KMS-11 (cell line): Measurements from ENCODE around the gene COA7.
"Not testable (repeated sequence)": the region's sequence is repeated elsewhere in the genome, so short reads cannot be mapped to it uniquely, and the experiment has no call there.

ENCODE experiments used
- H2AFZ ChIP-seq: fragments of 200-600 bp; sonication (generic); 2 replicates; pipeline ENCODE4 v1.6.1; 2016; ENCODE audit warnings: antibody characterized with exemption, mixed run types, low read depth
- H3K27ac ChIP-seq: fragments of 200-600 bp; sonication (generic); 2 replicates; pipeline ENCODE4 v1.6.1; 2016; ENCODE audit warnings: mild to moderate bottlenecking, mixed run types
- H3K27me3 ChIP-seq: fragments of 200-600 bp; sonication (generic); 2 replicates; pipeline ENCODE4 v1.6.1; 2017; ENCODE audit warnings: mild to moderate bottlenecking, low read depth, mixed run types, moderate library complexity; ENCODE audit not compliant: insufficient read depth
- H3K36me3 ChIP-seq: fragments of 200-600 bp; sonication (generic); 2 replicates; pipeline ENCODE4 v1.6.1; 2017; ENCODE audit warnings: mild to moderate bottlenecking, mixed run types; ENCODE audit not compliant: insufficient read depth
- H3K4me1 ChIP-seq: fragments of 200-600 bp; sonication (generic); 2 replicates; pipeline ENCODE4 v1.6.1; 2016; ENCODE audit warnings: mild to moderate bottlenecking, low read depth, mixed run types; ENCODE audit not compliant: poor library complexity, severe bottlenecking
- H3K4me2 ChIP-seq: fragments of 200-600 bp; sonication (generic); 2 replicates; pipeline ENCODE4 v1.7.0; 2016; ENCODE audit warnings: mild to moderate bottlenecking, mixed run types
- H3K4me3 ChIP-seq: fragments of 200-600 bp; sonication (generic); IDR thresholded peaks from 2 replicates; pipeline ENCODE4 v1.6.1; 2017; ENCODE audit warnings: low read depth, low read length, mixed read lengths; ENCODE audit not compliant: insufficient read depth
- H3K79me2 ChIP-seq: fragments of 200-600 bp; sonication (generic); 2 replicates; pipeline ENCODE4 v1.6.1; 2016; ENCODE audit warnings: low read depth, mixed run types; ENCODE audit not compliant: insufficient read depth
- H3K9ac ChIP-seq: fragments of 200-600 bp; sonication (generic); 2 replicates; pipeline ENCODE4 v1.6.1; 2016; ENCODE audit warnings: mild to moderate bottlenecking, mixed run types
- H4K20me1 ChIP-seq: fragments of 200-600 bp; sonication (generic); 2 replicates; pipeline ENCODE4 v1.6.1; 2016; ENCODE audit warnings: mild to moderate bottlenecking, mixed run types; ENCODE audit not compliant: insufficient read depth
- TF ChIP-seq, protein P1 (sequence below): fragments of 200-600 bp; sonication (generic); conservative IDR thresholded peaks from 2 replicates; pipeline ENCODE4 v1.6.1; 2017; ENCODE audit warnings: low read depth, mild to moderate bottlenecking, antibody characterized with exemption, low read length, moderate library complexity, mixed read lengths

Gene COA7

DNA sequence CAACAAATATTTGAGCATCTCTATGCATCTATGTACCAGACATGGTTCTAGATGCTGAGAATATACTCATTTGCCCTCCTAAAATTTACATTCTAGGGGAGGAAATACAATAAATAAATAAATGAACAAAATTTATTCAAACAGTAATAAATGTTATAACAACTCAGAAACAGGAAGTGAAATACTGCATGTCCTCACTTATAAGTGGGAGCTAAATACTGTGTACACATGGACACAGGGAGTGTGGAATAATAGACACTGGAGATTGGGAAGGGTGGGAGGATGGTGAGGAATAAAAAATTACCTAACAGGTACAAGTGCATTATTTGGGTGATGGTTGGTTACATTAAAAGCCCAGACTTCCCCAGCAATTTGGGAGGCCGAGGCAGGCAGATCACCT, 4.3 kb downstream of the COA7 start:
- Histone ChIP-seq H3K4me1 (peaks cover 37% of the 10 kb centered on the region), H3K36me3 (peaks cover 10% of the 10 kb centered on the region; the same call in 1 of the 2 replicates)
- TF ChIP-seq, protein P1, sequence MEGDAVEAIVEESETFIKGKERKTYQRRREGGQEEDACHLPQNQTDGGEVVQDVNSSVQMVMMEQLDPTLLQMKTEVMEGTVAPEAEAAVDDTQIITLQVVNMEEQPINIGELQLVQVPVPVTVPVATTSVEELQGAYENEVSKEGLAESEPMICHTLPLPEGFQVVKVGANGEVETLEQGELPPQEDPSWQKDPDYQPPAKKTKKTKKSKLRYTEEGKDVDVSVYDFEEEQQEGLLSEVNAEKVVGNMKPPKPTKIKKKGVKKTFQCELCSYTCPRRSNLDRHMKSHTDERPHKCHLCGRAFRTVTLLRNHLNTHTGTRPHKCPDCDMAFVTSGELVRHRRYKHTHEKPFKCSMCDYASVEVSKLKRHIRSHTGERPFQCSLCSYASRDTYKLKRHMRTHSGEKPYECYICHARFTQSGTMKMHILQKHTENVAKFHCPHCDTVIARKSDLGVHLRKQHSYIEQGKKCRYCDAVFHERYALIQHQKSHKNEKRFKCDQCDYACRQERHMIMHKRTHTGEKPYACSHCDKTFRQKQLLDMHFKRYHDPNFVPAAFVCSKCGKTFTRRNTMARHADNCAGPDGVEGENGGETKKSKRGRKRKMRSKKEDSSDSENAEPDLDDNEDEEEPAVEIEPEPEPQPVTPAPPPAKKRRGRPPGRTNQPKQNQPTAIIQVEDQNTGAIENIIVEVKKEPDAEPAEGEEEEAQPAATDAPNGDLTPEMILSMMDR: no peak

DNA sequence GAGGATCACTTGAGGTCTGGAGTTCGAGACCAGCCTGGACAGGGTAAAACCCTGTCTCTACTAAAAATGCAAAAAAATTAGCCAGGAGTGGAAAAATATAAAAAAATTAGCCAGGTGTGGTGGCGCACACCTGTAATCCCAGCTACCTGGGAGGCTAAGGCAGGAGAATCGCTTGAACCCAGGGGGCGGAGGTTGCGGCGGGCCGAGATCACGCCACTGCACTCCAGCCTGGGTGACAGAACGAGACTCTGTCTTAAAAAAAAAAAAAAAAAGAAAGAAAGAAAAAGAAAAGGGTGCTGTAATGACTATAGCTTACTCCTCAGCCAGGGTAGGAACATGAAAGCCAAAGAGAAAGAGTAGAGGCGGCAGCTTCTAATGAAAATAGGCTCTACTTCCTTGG, 4.8 kb downstream of the COA7 start:
- H3K27me3 ChIP-seq, H2AFZ ChIP-seq, H3K36me3 ChIP-seq, H3K4me3 ChIP-seq, H3K4me2 ChIP-seq, H3K27ac ChIP-seq, H3K9ac ChIP-seq: not testable (repeated sequence)
- H3K4me1 ChIP-seq: peaks cover 32% of the 10 kb centered on the region
- H4K20me1 ChIP-seq: peaks cover 13% of the 10 kb centered on the region; the same call in 1 of the 2 replicates
- peaks cover 75% of the 10 kb centered on the region for H3K79me2 ChIP-seq

More for the DNA sequence above, 4.3 kb downstream of the COA7 start:
- no peak overlapping the region for H3K9ac ChIP-seq
- no peak overlapping the region for H3K27ac ChIP-seq
- H3K79me2 ChIP-seq: peaks cover 72% of the 10 kb centered on the region
- H4K20me1 ChIP-seq: peaks cover 13% of the 10 kb centered on the region; the same call in 1 of the 2 replicates
- H3K4me2 ChIP-seq: no peak overlapping the region
- no peak overlapping the region for H2AFZ ChIP-seq
- H3K4me3 ChIP-seq: no peak overlapping the region
- H3K27me3 ChIP-seq: no peaks in the 10 kb centered on the region

DNA sequence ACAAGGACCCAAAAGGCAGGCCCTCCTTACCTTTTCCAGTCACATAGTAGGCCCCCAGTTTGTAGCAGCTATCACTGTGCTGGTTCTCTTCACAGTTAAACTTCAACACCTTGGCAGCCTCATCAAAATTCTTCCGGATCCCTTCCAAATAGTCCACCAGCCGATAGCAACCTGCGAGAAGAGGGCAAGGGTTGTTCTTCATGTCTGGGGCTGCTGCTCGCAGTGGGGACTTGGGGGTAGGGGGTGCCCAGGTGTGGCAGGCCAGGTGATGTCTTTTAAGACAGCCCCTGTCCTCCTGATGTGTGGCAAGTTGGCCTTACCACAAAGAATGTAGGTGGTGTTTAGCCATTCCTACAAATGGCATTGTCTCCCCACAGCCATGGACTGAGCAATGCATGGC, 5.5 kb downstream of the COA7 start:
- H3K4me3 ChIP-seq: no peak overlapping the region
- H3K36me3 ChIP-seq: peaks cover 15% of the 10 kb centered on the region; the same call in 1 of the 2 replicates
- peaks cover 73% of the 10 kb centered on the region for H3K79me2 ChIP-seq
- TF ChIP-seq, protein P1: no peak
- no peak overlapping the region for H3K4me2 ChIP-seq
- H3K27me3 ChIP-seq: no peaks in the 10 kb centered on the region
- peaks cover 32% of the 10 kb centered on the region for H3K4me1 ChIP-seq
- H3K9ac ChIP-seq: no peak overlapping the region
- peaks cover 13% of the 10 kb centered on the region; the same call in 1 of the 2 replicates for H4K20me1 ChIP-seq
- no peak overlapping the region for H2AFZ ChIP-seq
- no peak overlapping the region for H3K27ac ChIP-seq

DNA sequence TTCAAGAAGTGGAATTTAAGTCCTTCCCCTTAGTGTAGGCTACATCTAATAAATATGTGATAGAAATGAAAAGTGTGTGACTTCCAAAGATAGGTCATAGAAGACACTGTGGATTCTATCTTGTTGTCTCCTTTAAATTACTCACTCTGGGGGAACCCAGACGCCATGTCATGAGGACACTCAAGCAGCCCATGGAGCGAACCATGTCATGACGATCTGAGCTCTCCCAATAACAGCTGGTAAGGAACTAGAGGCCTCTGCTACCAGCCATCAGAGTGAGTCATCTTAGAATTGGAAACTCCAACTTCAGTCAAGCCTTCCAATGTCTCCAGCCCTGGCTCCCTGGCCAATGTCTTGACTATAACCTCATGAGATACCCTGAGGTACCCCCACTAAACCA, 6.3 kb downstream of the COA7 start:
- H3K27me3 ChIP-seq: no peaks in the 10 kb centered on the region
- no peak overlapping the region for H2AFZ ChIP-seq
- H3K4me3 ChIP-seq: no peak overlapping the region
- H3K79me2 ChIP-seq: peaks cover 64% of the 10 kb centered on the region
- no peak overlapping the region for H3K4me2 ChIP-seq
- H3K27ac ChIP-seq: no peak overlapping the region
- TF ChIP-seq, protein P1: no peak
- peaks cover 28% of the 10 kb centered on the region for H3K4me1 ChIP-seq
- no peak overlapping the region for H3K9ac ChIP-seq
- H4K20me1 ChIP-seq: peaks cover 13% of the 10 kb centered on the region
- peaks cover 23% of the 10 kb centered on the region; the same call in 1 of the 2 replicates for H3K36me3 ChIP-seq

DNA sequence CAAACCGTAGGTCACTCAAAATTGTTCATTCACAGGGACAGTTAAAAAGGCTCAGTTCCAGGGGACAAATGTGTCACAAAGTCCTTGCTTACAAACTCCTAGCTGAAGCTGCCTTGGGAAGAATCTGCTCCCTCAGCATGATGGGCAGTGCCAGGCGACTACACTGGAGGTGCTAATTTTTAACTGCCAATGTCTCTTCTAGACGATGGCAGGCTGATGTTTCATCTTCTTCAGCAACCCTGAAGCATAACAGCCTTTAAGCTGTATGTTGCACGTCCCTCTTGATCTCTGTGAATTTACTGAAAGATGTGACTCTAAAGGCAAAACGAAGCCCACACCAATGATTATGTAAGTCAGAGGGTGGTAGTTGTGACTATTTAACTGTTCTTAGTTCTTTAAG, 11.3 kb downstream of the COA7 start:
- Histone ChIP-seq H3K27me3 (no peaks in the 10 kb centered on the region), H2AFZ (no peak overlapping the region)

More for the DNA sequence above, 11.3 kb downstream of the COA7 start:
- no peak overlapping the region for H3K27ac ChIP-seq
- TF ChIP-seq, protein P1: no peak
- H3K4me3 ChIP-seq: no peak overlapping the region
- no peak overlapping the region for H3K9ac ChIP-seq
- H4K20me1 ChIP-seq: no peaks in the 10 kb centered on the region; the same call in 1 of the 2 replicates
- peaks cover 23% of the 10 kb centered on the region for H3K4me1 ChIP-seq
- peaks cover 24% of the 10 kb centered on the region; the same call in 1 of the 2 replicates for H3K36me3 ChIP-seq
- no peak overlapping the region for H3K4me2 ChIP-seq
- peaks cover 21% of the 10 kb centered on the region; the same call in 1 of the 2 replicates for H3K79me2 ChIP-seq
